ENCODE results near the gene CIB2.

Gene CIB2

GRCh38 chr15:78063970-78064385, 67.3 kb downstream of the CIB2 start:
- Histone ChIP-seq H3K9ac (ENCODE audit: low read length) (no peak overlapping the region), H3K4me1 (ENCODE audit: control insufficient read depth, insufficient read depth, low read length) (peaks cover 44% of the 10 kb centered on the region), H3K36me3 (ENCODE audit: control insufficient read depth, insufficient read depth, low read length) (no peaks in the 10 kb centered on the region), H3K27ac (ENCODE audit: low read depth, low read length) (peak overlapping the region; percentile 51), H3K27me3 (ENCODE audit: control insufficient read depth, insufficient read depth, low read length) (no peaks in the 10 kb centered on the region), H3K4me3 (ENCODE audit: low read length) (peak overlapping the region; percentile 10)

DNA sequence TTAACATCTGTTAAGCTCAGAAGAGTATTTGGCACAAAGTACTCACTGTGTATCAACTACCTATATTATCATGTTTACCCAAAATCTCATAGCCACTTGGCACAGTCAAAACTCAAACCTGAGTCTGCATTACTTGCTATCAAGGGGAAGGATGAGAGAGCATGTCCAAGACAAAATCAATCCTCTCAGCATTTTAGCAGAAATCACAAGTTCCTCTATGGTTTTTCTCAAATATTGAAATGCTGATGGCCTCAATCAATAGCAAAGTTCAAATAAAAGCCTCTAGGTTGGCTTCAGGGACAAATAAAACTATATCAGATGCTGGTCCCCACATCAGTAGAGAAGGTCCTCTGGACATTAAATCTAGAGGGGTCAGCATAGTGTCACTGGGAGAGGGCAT, 68.0 kb downstream of the CIB2 start:
- peaks cover 36% of the 10 kb centered on the region for H3K4me1 ChIP-seq (ENCODE audit: control insufficient read depth, insufficient read depth, low read length)
- H3K4me3 ChIP-seq (ENCODE audit: low read length), result no peak overlapping the region
- H3K36me3 ChIP-seq (ENCODE audit: control insufficient read depth, insufficient read depth, low read length), result no peaks in the 10 kb centered on the region
- peak overlapping the region; percentile 51 for H3K27ac ChIP-seq (ENCODE audit: low read depth, low read length)
- H3K9ac ChIP-seq (ENCODE audit: low read length), result no peak overlapping the region
- H3K27me3 ChIP-seq (ENCODE audit: control insufficient read depth, insufficient read depth, low read length), result no peaks in the 10 kb centered on the region

DNA sequence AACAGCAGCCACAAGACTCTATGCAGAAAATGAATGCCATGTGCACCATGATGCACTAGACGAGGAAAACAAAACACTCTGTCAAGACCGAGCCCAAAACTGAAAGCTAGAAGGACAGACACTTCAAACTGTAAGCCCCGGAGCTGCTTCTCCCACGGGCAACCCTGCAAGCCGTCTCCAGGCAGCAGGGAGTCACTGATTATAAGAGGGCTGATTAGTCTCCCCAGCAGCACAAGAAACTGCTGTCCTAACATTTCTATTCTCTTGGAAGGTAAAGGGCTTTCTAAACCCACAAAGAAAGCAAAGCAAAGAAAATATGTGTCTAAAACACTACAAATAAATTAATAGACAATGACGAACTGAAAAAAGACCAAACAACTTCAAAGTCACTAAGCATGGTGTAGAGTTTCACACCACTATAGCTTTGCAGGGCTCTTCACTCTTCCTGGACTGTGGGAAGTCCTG, 69.2 kb downstream of the CIB2 start:
- Histone ChIP-seq H3K9ac (ENCODE audit: low read length) (peak overlapping the region; percentile 10), H3K4me1 (ENCODE audit: control insufficient read depth, insufficient read depth, low read length) (peaks cover 24% of the 10 kb centered on the region), H3K27ac (ENCODE audit: low read depth, low read length) (peak overlapping the region; percentile 17), H3K4me3 (ENCODE audit: low read length) (peak overlapping the region; percentile 25), H3K27me3 (ENCODE audit: control insufficient read depth, insufficient read depth, low read length) (no peaks in the 10 kb centered on the region), H3K36me3 (ENCODE audit: control insufficient read depth, insufficient read depth, low read length) (no peaks in the 10 kb centered on the region)

GRCh38 chr15:78060232-78060631, 71.0 kb downstream of the CIB2 start:
- H3K9ac ChIP-seq (ENCODE audit: low read length), result no peak overlapping the region
- H3K27me3 ChIP-seq (ENCODE audit: control insufficient read depth, insufficient read depth, low read length), result no peaks in the 10 kb centered on the region
- H3K36me3 ChIP-seq (ENCODE audit: control insufficient read depth, insufficient read depth, low read length), result no peaks in the 10 kb centered on the region
- H3K27ac ChIP-seq (ENCODE audit: low read depth, low read length), result no peak overlapping the region
- peaks cover 18% of the 10 kb centered on the region for H3K4me1 ChIP-seq (ENCODE audit: control insufficient read depth, insufficient read depth, low read length)
- H3K4me3 ChIP-seq (ENCODE audit: low read length), result no peak overlapping the region

DNA sequence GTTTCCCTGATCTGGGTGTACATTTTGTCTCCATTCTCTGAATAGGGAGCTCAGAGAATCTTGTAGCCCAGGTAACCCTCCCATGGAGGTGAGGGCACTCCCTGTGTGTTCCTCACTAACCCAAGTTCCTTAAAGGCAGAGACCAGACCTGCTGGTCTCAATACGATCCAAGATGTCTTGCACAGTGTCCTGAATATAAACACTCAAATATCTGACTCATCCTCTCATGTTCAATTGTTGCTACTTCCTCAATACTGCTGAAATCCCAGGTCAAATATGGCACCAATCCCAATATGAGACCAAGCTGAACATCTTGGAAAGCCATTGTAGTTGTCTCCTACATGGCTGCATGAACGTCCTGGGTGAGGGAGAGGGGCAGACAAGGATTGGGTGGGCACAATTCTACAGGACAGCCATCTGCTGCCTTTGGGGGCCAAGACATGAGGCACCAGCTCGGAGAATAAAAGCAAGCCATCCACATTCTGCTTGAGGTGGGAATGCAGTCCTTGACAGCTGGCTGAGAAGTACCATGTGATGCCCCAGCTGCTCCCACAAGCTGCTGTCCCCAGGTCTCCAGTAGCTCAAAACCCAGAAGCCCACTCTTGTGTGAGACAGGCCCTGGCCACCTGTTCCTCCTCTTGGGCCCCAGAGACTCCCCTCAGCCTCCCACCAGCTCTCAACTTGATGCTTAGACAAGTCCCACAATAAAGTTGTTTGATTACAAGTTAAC, 72.0 kb downstream of the CIB2 start:
- no peak overlapping the region for H3K4me3 ChIP-seq (ENCODE audit: low read length)
- H3K36me3 ChIP-seq (ENCODE audit: control insufficient read depth, insufficient read depth, low read length), result no peaks in the 10 kb centered on the region
- no peaks in the 10 kb centered on the region for H3K27me3 ChIP-seq (ENCODE audit: control insufficient read depth, insufficient read depth, low read length)
- no peak overlapping the region for H3K9ac ChIP-seq (ENCODE audit: low read length)
- peak overlapping the region; percentile 6 for H3K27ac ChIP-seq (ENCODE audit: low read depth, low read length)
- peaks cover 13% of the 10 kb centered on the region for H3K4me1 ChIP-seq (ENCODE audit: control insufficient read depth, insufficient read depth, low read length)

DNA sequence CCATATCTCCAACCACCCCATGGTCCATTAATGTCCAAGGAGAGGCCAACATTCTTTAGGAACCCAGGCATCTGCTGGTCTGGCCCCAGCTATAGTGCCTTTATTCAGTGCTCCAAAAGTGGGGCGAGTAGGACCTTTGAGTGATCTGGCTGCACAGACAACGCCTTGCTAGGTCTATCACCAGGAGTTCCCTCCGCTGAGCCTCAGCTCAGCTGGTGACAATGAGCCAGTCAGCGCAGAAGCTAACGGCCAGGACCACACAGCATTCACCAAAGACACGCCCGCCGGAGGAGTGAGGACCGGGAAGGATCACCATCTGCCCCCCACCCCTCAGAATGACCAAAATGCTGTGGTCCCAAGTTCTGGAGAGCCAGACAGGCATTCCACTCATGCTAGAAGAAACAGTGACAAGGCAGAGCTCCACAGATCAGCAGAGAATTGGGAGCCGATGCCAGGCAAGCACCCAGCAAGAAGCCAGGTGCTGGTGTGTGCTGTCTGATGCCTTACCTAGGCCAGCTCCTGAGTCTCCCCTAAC, 72.8 kb downstream of the CIB2 start:
- Histone ChIP-seq H3K4me3 (ENCODE audit: low read length) (no peak overlapping the region), H3K27me3 (ENCODE audit: control insufficient read depth, insufficient read depth, low read length) (no peaks in the 10 kb centered on the region), H3K27ac (ENCODE audit: low read depth, low read length) (no peak overlapping the region), H3K4me1 (ENCODE audit: control insufficient read depth, insufficient read depth, low read length) (peaks cover 13% of the 10 kb centered on the region), H3K36me3 (ENCODE audit: control insufficient read depth, insufficient read depth, low read length) (peaks cover 3% of the 10 kb centered on the region), H3K9ac (ENCODE audit: low read length) (no peak overlapping the region)

DNA sequence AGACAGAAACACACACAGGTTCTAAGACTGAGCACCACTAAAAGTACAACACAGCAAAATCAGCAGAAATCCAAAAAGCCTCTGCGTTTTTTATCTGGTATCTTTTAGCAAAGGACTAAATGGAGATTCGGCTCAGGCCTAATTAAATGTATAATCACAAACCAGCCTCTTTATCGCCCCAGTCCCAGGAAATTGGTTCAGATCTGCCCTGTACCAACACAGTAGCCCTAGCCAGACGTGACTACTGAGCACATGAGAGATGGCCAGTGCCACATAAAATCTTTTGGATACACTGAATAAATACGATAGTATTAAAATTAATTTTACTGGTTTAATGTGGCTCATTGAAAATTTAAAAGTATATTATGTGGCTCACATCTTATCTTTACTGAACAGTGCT, 73.4 kb downstream of the CIB2 start:
- Histone ChIP-seq H3K36me3 (ENCODE audit: control insufficient read depth, insufficient read depth, low read length) (peaks cover 6% of the 10 kb centered on the region), H3K9ac (ENCODE audit: low read length) (no peak overlapping the region), H3K27me3 (ENCODE audit: control insufficient read depth, insufficient read depth, low read length) (no peaks in the 10 kb centered on the region), H3K4me3 (ENCODE audit: low read length) (no peak overlapping the region), H3K4me1 (ENCODE audit: control insufficient read depth, insufficient read depth, low read length) (peaks cover 13% of the 10 kb centered on the region), H3K27ac (ENCODE audit: low read depth, low read length) (no peak overlapping the region)

DNA sequence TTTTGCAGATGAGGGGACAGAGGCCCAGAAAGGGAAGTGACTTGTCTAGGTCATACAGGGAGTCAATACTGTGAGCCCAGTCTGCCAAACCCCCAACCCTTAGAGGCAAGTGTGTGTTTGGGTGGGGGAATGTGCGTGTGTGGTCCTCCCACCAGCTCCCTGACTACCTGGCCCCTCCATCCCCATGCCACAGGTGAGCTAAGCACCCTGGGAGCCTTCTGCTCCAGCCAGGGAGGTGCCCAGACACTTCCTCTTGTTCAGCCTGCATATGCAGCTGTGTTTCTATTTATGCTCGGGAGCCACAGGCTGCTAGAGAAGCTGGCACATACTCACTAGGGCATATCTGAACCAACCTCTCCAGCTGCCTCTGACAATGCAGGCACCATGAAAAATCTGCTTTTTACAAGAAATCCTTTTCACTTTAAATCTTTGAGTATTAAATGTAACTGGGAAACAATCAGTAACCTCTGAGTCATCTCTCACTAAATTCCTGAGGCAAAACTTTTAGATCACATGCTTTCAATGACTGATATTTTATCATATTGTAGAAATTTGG, 74.5 kb downstream of the CIB2 start:
- Histone ChIP-seq H3K27me3 (ENCODE audit: control insufficient read depth, insufficient read depth, low read length) (no peaks in the 10 kb centered on the region), H3K36me3 (ENCODE audit: control insufficient read depth, insufficient read depth, low read length) (peaks cover 6% of the 10 kb centered on the region), H3K9ac (ENCODE audit: low read length) (no peak overlapping the region), H3K27ac (ENCODE audit: low read depth, low read length) (peak overlapping the region; percentile 42), H3K4me1 (ENCODE audit: control insufficient read depth, insufficient read depth, low read length) (peaks cover 8% of the 10 kb centered on the region), H3K4me3 (ENCODE audit: low read length) (no peak overlapping the region)

- Histone ChIP-seq H3K4me3 (ENCODE audit: low read length) (peak overlapping the region; percentile 14), H3K36me3 (ENCODE audit: control insufficient read depth, insufficient read depth, low read length) (peaks cover 6% of the 10 kb centered on the region), H3K27me3 (ENCODE audit: control insufficient read depth, insufficient read depth, low read length) (no peaks in the 10 kb centered on the region), H3K9ac (ENCODE audit: low read length) (no peak overlapping the region), H3K27ac (ENCODE audit: low read depth, low read length) (no peak overlapping the region), H3K4me1 (ENCODE audit: control insufficient read depth, insufficient read depth, low read length) (peaks cover 6% of the 10 kb centered on the region)
Measured at GRCh38 chr15:78055919-78056713, 75.1 kb downstream of the CIB2 start.

- Histone ChIP-seq H3K36me3 (ENCODE audit: control insufficient read depth, insufficient read depth, low read length) (peaks cover 6% of the 10 kb centered on the region), H3K27me3 (ENCODE audit: control insufficient read depth, insufficient read depth, low read length) (no peaks in the 10 kb centered on the region), H3K4me3 (ENCODE audit: low read length) (no peak overlapping the region), H3K4me1 (ENCODE audit: control insufficient read depth, insufficient read depth, low read length) (peaks cover 12% of the 10 kb centered on the region), H3K9ac (ENCODE audit: low read length) (no peak overlapping the region), H3K27ac (ENCODE audit: low read depth, low read length) (no peak overlapping the region)
Measured at GRCh38 chr15:78054966-78055365, 76.3 kb downstream of the CIB2 start.

Data from rectal smooth muscle tissue (tissue), 1 donor.